ENCODE results near the gene APP. TPM values are rescaled to one million over a fixed set of nuclear protein-coding genes. Genes with fewer than 3 reads are reported as not detected.

APP gene
- total and polyA plus RNA-seq, 10 of the 15 experiments (the other 5 are each of a cell fraction or from before 2014, with no cell fraction given) = 8.8 to 94.9 (median 51.0) TPM

- TF ChIP-seq ZBTB40 (IDR thresholded peaks at IDR 0.05; ENCODE audit: borderline replicate concordance) (no peak), MEF2B (IDR thresholded peaks at IDR 0.05; ENCODE audit: partially characterized antibody, poor library complexity, severe bottlenecking) (no peak), ZBED1 (IDR thresholded peaks at IDR 0.05; ENCODE audit: borderline replicate concordance) (no peak), FOXK2 (IDR thresholded peaks at IDR 0.05) (no peak), SIN3A (IDR thresholded peaks at IDR 0.05; ENCODE audit: low read depth, low read length) (no peak)
Measured at GRCh38 chr21:25953659-25954058, 216.9 kb downstream of the APP start (continued).

- no peak for ATAC-seq
- Histone ChIP-seq H4K20me1 (ENCODE audit: control insufficient read depth, insufficient read depth) (no peaks in the 10 kb centered on the region), H3K9ac (ENCODE audit: control insufficient read depth, insufficient read depth, low read length) (no peak overlapping the region), H2AFZ (ENCODE audit: control insufficient read depth, low read depth, low read length) (no peak overlapping the region), H3K4me2 (ENCODE audit: control insufficient read depth, insufficient read depth) (no peak overlapping the region), H3K79me2 (ENCODE audit: control insufficient read depth, insufficient read depth, low read length) (no peaks in the 10 kb centered on the region), H3K4me3 (no peak overlapping the region), H3K27me3 (replicated peaks in 1 of 2; ENCODE audit: control insufficient read depth in 2 of 2, insufficient read depth in 2 of 2, low read length in 1 of 2) (no peaks in the 10 kb centered on the region), H3K9me3 (replicated peaks; ENCODE audit: control insufficient read depth, insufficient read depth, low read length) (no peaks in the 10 kb centered on the region), H3K36me3 (ENCODE audit: control insufficient read depth in 2 of 2, insufficient read depth in 2 of 2, low read length in 1 of 2) (no peaks in the 10 kb centered on the region; a peak in 2 of 4 replicates), H3K4me1 (ENCODE audit: control insufficient read depth, insufficient read depth, low read length) (no peaks in the 10 kb centered on the region), H3K27ac (ENCODE audit: control insufficient read depth, insufficient read depth) (no peak overlapping the region)
- BruUV-seq (replicated peaks) = no TSS peak
- intact Hi-C loops (cut with micrococcal nuclease; ENCODE audit: unreplicated experiment) (no loop called here), in situ Hi-C loops (cut with MboI) (no loop called here)
- no peak for FAIRE-seq
- DNase-seq (ENCODE audit: low read depth, low spot score) = no peak
- ChIA-PET RAD21 (ENCODE audit: unreplicated experiment) (no interaction called here), SMC1A (ENCODE audit: uncharacterized antibody, unreplicated experiment) (no interaction called here), POLR2A (no interaction called here), CTCF (interaction anchor here (1.0 kb wide), 1 partner anchor 93 kb away, joined by 3 read pairs; no protein-coding TSS in a partner anchor)
- 73% methylated on average over 3 of the region's 3 CpGs for WGBS (ENCODE audit: insufficient coverage, insufficient replicate concordance, low lambda C conversion rate, missing lambda C conversion rate)
- TF ChIP-seq IKZF2 (IDR thresholded peaks at IDR 0.05) (no peak), TCF12 (IDR thresholded peaks at IDR 0.05; ENCODE audit: low read depth, low read length) (no peak), PML (IDR thresholded peaks at IDR 0.05; ENCODE audit: low read length) (no peak), KAT2A (conservative IDR thresholded peaks at IDR 0.05; ENCODE audit: control insufficient read depth, low read depth, low read length) (no peak), BCL11A (IDR thresholded peaks at IDR 0.05; ENCODE audit: low read depth, low read length) (no peak), NFYB (IDR thresholded peaks at IDR 0.05; ENCODE audit: insufficient read depth, low read depth, low read length) (no peak), ZNF592 (IDR thresholded peaks at IDR 0.05) (no peak), RFX5 (IDR thresholded peaks at IDR 0.05; ENCODE audit: low read depth, low read length) (no peak), E4F1 (IDR thresholded peaks at IDR 0.05; ENCODE audit: borderline replicate concordance, partially characterized antibody) (no peak)
Measured at GRCh38 chr21:25953196-25953595, 217.4 kb downstream of the APP start.

All from GM12878 (cell line).